OCI-M2 (cell line): ENCODE measurements around the gene ERBB4.

Source experiments
- DNase-seq: peaks from one replicate; lab custom pipeline; 2025; ENCODE audit not compliant: unreplicated experiment; lab: John Stamatoyannopoulos, UW

ERBB4 gene

DNA sequence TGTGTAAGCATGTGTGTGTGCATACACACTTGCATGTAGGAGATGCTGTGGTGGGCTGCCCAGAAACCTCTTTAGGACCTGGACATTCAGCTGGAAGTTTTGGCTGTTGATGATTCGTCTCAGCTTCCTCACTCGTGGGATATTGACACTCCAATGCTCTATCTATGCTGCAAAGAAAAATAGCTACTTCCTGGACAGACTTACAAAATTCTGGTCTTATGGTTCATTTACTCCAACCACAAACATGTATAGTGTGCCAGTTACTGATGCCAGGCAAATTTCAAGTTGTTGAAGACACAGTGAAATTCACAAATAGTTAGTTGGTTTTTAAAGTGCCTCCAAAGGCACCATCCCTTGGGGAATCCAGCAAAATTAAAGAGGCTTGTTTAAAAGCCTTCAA is 1099.6 kb downstream of the ERBB4 start:
- no peak for DNase-seq

DNA sequence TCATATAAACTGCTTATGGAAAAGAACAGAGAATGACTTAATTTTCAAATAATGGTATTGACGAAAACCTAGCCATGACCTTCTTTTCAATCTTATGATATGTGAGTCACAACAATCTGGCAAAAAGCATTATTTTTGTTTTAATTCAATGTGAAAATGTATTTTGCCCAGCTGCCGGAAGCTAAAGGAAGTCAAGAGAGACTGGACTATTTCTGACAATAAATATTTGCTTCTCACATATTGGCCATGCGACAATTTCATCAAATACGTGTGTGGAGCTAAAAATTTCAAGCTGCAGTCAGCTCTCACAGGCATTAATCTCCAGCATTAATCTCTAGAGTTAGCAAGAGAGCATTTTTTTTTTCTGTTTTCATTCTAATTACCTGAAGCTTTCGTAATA is 1101.2 kb downstream of the ERBB4 start:
- no peak for DNase-seq

DNA sequence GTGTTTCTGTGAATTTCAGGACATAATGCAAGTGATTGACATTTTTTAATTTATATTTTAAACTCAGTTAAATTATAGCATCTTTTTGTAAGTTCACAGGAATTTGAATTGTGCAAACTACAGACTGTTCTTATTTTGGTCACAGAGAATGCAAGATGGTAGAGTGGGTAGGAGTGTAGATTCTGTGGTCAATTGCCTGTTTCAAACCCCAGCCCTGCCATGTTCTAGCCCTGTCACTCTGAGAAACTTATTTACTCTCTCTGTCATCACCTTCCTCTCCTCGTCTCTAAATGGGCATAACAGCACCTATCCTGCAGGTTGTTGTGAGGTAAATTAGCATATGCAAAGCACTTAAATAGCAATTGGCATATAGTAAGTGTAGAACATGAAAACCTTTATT is 1102.4 kb downstream of the ERBB4 start:
- DNase-seq: no peak

DNA sequence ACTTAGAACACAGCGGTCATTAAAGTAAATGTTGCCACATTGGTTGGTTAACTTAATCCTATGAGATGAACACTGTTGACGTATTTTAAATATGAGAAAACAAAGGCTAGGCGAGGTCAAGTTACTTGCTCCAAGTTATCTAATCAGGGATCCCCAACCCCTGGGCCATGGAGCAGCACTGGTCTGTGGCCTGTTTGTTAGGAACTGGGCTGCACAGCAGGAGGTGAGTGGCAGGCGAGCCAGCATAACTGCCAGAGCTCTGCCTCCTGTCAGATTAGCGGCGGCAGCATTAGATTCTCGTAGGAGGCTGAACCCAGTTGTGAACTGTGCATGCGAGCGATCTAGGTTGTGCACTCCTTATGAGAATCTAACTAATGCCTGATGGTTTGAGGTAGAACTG is 1103.3 kb downstream of the ERBB4 start:
- peak; percentile 50 for DNase-seq

DNA sequence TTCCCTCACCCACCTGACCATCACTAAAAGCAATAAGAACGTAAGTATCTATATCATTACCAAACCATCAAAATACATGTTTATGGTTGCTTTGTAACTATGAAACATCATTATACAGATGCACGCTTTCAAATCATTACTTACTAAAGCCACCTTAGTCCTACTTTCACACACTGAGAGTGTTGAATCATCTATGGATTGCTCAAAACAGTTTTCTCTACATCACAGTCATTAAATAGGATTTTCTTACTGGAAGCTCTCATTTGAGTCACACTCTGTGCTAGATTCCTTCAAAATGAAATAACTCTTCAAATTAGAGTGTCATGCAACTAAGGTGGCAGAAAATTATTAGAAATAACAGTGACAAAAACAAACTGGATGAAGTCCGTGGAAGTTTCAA is 1103.8 kb downstream of the ERBB4 start:
- DNase-seq: no peak

DNA sequence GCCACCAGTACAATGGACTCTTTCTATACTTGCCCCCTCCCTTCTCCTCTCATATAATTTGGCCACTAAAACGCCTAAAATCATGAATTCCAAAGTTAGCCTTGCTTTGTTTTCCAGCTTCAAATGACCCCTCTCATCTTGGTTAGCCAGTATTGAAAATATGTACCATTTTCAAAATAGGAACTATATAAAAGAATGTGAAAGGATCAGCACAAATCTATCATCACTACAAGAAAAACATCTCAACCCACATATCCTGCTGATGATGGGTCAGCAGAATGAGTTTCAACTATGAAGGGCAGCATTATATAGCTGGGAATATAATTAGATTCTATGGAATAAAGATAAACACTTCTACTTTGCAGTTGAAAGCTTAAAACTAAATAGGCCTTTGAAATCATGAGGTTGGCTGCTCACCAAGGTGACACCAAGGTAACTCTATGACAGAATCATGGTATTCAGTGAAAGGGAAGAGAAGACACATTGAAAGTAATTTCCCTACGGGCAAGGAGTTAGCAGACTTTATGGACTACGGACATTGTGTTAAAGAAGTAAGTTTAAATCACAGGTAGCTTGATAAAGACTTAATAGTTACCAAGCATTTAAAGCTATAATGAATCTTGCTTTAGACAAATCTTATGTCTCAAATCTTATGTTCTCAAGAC is 1109.2 kb downstream of the ERBB4 start:
- DNase-seq: no peak

DNA sequence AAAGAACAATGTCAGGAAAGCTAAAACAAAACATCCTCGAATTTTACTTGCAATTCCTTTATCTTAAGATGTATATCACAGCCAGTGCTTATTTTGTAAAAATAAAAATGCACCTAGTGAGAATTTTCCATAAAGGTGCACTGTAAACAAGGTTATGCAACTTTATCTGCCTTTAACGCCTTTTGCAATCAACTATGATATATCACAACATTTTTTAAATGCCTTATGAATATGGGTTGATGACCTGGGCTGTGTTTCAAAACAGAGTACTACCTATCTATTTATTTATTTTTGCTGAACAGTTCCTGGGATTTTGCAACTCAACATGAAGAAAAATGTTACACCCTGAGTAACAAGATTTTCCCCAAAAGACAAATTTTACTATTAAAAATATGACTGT is 1112.4 kb downstream of the ERBB4 start:
- DNase-seq: no peak

DNA sequence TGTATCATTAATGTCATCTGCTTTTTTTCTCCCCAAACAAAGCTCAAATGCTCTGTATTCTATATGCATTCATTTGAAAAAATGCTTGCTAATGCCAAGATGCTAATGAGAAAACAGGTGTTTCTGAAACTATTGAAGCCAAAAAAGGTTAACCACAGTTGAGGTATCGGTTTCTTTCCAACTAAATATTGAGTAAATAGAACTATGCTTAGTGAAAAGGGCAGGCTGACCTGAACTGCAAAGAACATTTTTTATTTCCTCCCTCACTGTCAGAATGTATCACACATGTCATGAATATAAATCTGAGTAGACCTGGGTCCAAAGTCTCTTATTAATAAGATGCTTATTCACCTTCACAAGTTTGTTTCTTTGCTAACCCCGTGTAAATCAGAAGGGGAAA is 1115.6 kb downstream of the ERBB4 start:
- no peak for DNase-seq

DNA sequence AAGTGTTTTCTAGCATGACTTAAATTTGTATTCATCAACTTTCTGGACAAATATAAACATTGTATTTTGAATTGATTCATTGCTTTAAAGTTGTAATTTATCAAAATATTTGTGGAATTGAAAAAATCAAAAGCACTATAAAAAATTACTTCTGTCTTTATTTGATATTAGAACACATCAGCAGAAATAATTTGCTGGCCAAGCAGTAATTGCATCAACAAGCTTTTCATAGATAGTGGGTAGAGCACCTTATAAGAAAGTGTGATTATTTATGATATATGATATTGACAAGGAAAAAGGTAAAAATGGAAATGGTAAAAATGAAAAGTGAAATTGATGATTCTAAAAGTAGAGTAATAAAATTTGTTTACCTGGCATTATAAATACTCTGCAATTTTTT is 1121.1 kb downstream of the ERBB4 start:
- no peak for DNase-seq

DNA sequence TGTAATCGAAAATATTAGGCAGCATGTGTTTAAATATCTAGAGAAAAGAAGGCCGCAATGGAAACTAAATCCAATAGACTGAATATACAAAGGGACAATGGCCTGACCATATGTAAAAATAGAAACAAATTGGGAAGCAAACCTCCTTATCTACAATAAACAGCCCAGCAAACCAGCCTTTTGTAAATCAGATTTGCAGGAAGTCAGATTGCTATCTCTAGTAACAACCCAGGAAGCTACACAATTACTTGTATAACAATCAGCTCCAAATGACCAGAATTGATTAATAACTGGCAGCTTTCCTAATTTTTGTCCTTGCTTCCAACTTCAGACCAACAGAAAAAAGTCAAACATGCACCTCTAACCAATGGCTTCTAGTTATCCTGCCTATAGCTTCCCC is 1122.2 kb downstream of the ERBB4 start:
- DNase-seq: no peak

DNA sequence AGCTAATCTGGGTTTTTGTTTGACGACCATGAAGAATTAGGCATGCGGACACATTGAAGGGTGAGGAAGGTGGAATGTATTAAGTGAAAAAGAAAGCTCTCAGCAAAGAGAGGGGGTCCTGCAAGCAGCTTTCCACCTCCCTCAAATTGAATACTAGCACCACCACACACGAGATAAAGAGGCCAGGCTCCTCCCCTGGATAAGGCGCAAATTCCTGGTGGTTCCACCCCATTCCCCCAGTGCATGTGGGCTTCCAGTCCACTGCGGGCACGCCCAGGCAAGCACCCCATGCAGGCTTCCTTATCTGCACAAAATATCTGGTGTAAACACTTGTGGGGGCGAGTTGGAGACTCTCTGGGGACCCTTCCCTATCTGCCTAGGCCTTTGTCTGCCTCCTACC is 1124.9 kb downstream of the ERBB4 start:
- no peak for DNase-seq

DNA sequence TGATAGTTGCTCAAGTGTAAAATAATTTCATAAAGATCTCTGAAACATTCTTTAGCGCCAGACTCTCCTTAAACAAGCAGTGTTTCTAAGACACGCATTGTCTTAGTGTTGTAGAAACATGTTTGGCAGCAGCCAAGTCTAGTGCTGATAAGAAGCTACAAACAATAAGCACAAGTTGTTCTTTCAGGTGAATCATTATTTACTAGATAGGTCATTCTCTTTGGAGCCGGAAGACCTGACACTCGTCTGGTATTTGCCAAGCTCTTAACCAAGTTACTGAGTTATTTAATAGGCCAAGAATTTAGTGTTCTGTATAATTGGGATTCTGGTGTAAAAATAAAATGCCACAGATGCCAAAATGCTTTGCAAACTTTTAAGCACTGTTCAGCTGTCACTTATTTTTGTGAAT is 1130.1 kb downstream of the ERBB4 start:
- no peak for DNase-seq

DNA sequence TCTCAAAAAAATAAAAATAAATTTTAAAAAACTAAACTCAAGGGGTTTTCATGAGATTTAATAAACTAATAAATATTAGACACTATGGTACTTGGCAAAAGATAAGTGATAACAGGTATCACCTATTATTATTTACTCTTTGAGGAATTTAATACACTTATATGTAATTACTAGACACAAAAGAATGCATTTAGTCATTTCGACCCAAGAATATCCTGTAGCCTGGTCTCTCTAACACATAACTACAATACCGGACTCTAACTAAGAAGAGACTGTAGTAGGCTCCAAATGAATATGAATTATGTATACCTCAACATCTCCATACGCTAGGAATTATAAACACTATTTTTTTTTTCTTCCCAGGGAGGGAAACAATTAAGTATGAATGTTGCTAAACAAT is 1131.5 kb downstream of the ERBB4 start:
- no peak for DNase-seq

DNA sequence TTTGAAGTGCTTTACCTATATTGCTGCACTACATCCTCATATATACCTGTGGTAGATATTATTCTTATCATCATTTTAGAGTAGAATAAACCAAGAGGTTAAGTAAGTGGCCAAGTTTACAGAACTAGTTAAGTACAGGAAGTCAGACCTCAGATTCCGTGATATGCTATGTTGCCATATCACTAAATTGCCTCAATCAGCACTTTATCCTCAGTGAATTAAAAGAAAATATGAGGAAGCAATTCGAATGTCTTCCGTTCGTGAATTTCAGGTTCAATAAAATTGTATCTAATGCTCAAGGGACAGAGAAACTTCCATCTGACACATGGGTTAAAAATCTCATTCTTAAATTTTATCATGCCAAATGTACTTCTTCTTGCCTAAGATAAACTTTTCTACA is 1133.6 kb downstream of the ERBB4 start:
- DNase-seq: no peak

DNA sequence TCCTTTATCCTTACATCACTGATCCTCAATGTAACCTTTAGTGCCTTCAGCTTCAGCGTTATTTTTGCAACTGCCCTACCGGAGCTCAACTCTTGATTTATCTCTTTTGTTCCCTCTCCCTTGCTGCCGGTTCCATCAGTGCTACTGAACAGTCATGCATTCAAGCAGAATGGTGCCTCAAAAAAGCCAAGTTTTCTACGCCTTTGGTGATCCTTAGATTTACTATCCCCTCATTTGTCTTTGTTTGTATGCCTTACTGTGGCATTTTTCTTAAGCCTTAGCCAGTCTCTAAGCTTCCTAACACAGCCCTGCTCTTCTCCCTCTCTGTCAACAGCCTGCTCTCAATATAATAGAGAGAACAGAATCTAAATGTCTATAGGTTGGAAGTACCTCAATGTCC is 1134.5 kb downstream of the ERBB4 start:
- no peak for DNase-seq

DNA sequence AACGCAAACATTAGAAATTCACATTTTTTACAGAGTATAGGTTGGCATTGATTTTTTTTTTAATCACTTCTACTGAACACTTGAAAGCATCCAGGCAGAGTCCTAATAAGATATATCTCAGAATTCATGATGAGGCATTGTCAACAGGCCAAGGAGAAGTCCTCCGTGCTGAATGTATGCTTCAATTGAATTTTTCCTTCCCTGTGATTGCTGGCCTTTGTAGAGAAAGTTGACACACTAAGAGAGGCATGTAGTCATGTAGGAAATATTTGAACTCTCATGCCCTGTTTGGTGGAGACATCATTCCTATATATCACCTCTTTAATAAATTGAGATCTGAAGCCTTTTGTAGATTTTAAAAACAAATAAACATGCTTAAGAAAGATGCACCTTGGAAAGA is 1137.3 kb downstream of the ERBB4 start:
- DNase-seq: no peak

DNA sequence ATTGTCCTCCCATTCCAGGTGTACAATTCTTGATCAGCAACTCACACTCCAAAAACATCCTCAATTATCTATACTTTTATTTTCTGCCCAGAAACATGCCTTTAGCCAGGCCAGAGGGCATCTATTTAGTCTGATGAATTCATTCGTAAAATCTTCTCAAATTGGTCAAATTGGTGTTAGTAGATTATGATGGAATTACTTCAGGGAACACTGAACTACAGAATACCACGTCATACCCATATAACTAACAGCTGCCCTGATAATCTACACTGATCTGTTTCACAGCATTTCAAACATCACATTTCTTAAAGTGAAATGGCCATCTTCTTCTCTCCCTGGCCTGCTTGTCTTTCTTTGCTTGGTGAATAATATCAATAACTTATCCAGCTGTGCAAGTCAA is 1140.8 kb downstream of the ERBB4 start:
- DNase-seq: no peak

DNA sequence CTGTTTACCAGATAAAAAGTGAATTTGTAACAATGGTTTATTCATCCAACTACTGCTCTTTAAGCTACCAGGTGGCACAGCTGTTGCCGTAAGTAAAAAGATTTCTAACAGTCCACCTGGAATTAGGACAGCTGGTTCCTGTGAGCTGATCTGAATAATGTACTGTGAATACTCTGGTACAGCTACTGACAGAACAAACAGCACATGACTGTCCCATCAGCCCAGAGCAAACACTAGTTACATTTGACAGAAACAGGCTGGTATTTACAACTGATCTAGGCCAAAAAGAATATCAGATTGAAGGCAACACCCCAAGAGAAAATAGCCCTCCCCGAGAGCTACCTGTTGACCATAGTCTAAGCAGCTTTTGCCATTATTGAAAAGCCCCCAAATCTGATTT is 1141.8 kb downstream of the ERBB4 start:
- no peak for DNase-seq

DNA sequence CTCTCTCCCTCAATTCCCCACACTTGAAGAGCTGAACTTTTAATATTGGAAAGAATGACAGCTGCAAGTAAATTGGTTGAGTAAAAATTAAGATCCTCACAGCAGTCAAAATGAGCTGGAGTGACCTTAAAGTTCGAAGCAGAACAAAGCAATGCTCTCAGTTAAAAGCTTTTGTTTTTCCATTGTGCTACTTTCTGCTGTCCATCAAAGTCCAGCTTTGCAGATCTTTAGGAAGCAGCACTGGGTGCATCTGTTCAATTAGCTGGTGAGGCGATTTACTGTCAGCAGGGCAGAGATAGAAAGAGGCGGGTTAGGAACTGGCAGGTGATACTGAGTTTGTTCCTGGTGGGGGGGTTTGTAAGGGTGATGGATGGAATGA is 1147.4 kb downstream of the ERBB4 start:
- no peak for DNase-seq

DNA sequence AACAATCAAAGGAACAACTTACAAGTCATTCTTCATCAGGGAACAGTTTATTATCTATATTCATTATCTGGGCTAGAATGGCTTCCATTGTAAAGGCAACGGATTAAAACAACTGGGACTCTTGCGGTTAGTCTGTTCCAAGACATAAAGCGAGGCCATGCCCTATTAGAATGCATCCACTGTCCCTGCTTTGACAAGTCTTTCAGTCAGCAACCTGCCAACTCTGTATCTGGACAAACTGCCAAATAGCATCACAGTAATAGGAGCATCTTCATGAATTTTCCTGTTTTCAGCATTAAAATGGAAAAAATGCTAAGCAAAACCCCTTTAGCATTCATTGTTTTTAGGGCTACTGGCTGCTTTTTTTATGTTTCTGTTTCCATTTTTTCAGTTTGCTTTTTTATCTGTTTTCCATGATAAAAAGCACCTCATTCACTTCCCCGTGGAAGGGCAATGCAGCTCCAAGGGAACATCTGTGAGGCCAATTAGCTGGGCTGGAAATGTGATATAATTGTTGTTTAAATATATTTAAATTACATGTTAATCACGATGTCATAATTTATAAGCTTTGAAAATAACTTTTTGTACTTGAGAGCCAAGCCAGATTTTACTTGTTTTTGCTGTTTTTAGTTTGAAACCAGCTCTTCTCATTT is 1147.9 kb downstream of the ERBB4 start:
- DNase-seq: no peak

DNA sequence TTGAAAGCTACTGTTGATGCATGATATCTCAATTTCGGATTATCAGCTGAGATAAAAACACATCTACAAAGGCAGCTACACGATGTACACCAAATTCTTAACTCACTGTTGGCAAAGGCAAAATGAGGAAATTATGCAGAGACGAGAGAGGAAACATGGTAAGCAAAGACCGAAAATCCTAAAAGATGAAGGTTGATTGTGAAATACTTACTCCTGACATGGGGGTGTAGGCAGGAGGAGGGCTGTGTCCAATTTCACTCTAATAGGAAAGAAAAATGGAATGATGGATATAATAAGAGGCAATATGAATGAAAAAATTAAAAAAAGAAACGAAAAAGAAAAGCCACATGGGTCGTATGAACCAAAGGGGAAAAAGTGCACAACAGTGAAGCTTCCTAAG is 1150.9 kb downstream of the ERBB4 start:
- DNase-seq: no peak

DNA sequence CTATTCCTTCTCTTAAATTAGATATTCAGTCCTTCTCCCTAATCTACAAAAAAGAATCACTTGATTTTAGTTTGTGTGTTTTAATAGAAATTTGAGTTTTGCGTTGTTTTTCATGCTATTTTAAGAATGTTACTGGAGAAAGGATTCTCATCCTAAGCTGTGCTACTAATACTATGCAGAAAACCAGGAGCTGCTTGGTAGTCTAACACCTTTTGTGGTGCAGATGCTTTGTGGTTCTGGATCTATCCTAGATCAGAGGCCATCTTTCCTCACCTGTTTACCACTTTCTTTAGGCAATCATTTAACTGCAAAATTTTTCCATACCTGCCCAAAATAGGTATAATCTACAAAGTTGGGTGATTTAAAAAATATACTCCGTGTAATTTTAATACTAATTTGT is 1158.6 kb downstream of the ERBB4 start:
- no peak for DNase-seq

DNA sequence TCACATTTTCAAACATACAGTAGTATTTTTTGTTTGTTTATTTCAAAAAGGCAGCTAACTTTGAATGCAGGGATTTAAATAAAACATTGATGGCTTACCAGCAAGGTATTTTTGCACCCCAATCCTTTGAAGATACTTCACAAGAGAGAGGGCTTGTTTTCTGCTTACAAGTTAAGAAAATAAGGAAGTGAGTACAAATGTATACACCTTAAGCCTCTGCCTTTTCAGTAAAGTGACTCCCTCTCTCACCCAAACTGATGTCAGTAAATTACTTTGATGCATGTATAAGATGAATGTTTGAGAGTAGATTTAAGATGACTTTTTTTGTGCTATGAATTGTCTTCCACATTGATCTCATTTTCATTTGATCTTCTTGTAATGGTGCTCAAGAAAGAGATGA is 1162.2 kb downstream of the ERBB4 start:
- DNase-seq: no peak
